Osteocyte (in vitro differentiated cells): ENCODE data around the gene KRTAP21-2. TPM values are rescaled to one million over a fixed set of nuclear protein-coding genes. Genes with fewer than 3 reads are reported as not detected.

Experiments
- DNase-seq: peaks from one replicate; pipeline ENCODE4 v3.0.0; 2021; ENCODE audit warnings: mixed read lengths; ENCODE audit not compliant: unreplicated experiment; ENCODE audit errors: extremely low spot score
- H3K27ac Mint-ChIP-seq: one replicate; pipeline ENCODE4 v1.8.0; 2021; ENCODE audit warnings: mild to moderate bottlenecking, mixed read lengths; ENCODE audit not compliant: unreplicated experiment
- H3K27me3 Mint-ChIP-seq: one replicate; pipeline ENCODE4 v1.8.0; 2021; ENCODE audit warnings: mixed read lengths; ENCODE audit not compliant: unreplicated experiment
- H3K36me3 Mint-ChIP-seq: one replicate; pipeline ENCODE4 v1.8.0; 2021; ENCODE audit warnings: mixed read lengths; ENCODE audit not compliant: unreplicated experiment
- H3K4me1 Mint-ChIP-seq: one replicate; pipeline ENCODE4 v1.8.0; 2021; ENCODE audit warnings: mixed read lengths; ENCODE audit not compliant: unreplicated experiment
- H3K4me3 Mint-ChIP-seq: one replicate; pipeline ENCODE4 v1.8.0; 2021; ENCODE audit warnings: mild to moderate bottlenecking, moderate library complexity, mixed read lengths; ENCODE audit not compliant: unreplicated experiment
- H3K9me3 Mint-ChIP-seq: one replicate; pipeline ENCODE4 v1.8.0; 2021; ENCODE audit warnings: mixed read lengths; ENCODE audit not compliant: unreplicated experiment
- long read RNA-seq: library from polyadenylated mRNA; unstranded; transcript quantifications from one replicate; pipeline ENCODE4 v2.0.0, GENCODE V29; 2021
- total RNA-seq: library from RNA; stranded (reverse); gene quantifications from 2 replicates; pipeline ENCODE4 v1.2.1, GENCODE V29; 2021
- TF ChIP-seq, protein P1 (sequence below): fragments of 200-600 bp; sonication (generic); IDR thresholded peaks from 2 replicates; pipeline ENCODE4 v1.5.0; 2021; ENCODE audit warnings: antibody characterized with exemption, mild to moderate bottlenecking, moderate library complexity

The KRTAP21-2 gene
- total RNA-seq = not detected in 2 replicates
- long read RNA-seq = 0 reads

DNA sequence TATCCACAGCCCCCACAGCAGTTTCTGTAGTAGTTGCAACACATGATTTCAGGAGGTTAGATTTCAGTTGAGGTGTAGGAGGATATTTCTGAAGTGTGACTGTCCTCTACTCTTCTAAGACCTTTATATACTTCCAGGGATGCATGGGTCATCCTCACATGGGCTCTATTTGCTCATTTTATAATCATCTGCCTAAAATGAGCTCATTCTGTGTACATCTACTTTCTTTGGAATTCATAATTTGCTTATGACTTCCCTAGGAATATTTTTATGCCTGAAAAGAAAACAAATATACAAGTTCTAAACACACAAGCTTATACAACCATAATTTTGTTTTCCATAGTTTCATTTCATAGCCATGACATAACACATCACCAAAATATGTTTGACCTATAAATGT, at the start of gene KRTAP21-2:
TSS of gene KRTAP21-2 (minus strand) at position 101 of the 400 bp plus-strand sequence. CDS start at position 44, 57 bp downstream.
- no peak for DNase-seq
- TF ChIP-seq, protein P1, sequence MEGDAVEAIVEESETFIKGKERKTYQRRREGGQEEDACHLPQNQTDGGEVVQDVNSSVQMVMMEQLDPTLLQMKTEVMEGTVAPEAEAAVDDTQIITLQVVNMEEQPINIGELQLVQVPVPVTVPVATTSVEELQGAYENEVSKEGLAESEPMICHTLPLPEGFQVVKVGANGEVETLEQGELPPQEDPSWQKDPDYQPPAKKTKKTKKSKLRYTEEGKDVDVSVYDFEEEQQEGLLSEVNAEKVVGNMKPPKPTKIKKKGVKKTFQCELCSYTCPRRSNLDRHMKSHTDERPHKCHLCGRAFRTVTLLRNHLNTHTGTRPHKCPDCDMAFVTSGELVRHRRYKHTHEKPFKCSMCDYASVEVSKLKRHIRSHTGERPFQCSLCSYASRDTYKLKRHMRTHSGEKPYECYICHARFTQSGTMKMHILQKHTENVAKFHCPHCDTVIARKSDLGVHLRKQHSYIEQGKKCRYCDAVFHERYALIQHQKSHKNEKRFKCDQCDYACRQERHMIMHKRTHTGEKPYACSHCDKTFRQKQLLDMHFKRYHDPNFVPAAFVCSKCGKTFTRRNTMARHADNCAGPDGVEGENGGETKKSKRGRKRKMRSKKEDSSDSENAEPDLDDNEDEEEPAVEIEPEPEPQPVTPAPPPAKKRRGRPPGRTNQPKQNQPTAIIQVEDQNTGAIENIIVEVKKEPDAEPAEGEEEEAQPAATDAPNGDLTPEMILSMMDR = no peak

DNA sequence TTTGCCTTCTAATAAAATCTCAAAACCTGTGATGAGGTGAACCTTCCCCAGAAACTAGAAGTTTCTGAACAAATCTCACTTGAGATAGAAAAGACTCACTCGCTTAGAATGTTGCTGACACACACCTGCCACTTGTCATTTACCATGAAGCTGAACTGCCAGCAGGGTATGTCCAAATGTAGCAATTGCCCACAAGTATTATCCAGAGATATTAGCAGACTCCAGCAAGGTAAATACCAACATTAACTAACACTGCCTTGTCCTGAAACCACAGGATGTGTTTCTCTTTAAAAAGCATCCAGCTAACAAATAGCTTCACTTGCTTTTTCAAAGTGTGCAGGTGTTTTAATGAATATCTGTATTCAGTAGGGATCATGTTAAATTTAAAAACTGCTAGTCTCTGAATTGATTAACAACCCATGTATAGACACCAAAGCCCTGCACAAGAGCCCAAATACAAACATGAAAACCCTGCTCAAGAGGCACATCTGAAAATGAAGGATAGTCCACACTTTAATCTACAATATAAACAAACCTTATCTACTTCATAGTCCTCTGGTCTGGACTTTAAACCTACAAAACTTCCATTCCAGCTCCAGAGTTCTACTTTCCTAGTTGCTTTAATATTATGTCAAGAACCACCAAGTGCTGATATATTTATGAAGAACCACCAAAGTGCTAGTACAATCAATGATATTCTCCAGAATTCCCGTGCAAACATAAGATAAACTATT, 46.7 kb upstream of the KRTAP21-2 start:
- Mint-ChIP-seq H3K4me1 (no peaks in the 10 kb centered on the region), H3K9me3 (no peaks in the 10 kb centered on the region), H3K27me3 (no peaks in the 10 kb centered on the region), H3K27ac (no peak overlapping the region), H3K36me3 (no peaks in the 10 kb centered on the region), H3K4me3 (no peak overlapping the region)
- DNase-seq = no peak
- TF ChIP-seq, protein P1 = no peak

More for the DNA sequence above, at the start of gene KRTAP21-2:
- H3K4me1 Mint-ChIP-seq = no peaks in the 10 kb centered on the region
- no peak within 1 kb of the TSS for H3K4me3 Mint-ChIP-seq
- no peak within 1 kb of the TSS for H3K27ac Mint-ChIP-seq
- H3K9me3 Mint-ChIP-seq = peaks cover 11% of the 10 kb centered on the region
- H3K27me3 Mint-ChIP-seq = no peaks in the 10 kb centered on the region
- H3K36me3 Mint-ChIP-seq = no peaks in the 10 kb centered on the region

DNA sequence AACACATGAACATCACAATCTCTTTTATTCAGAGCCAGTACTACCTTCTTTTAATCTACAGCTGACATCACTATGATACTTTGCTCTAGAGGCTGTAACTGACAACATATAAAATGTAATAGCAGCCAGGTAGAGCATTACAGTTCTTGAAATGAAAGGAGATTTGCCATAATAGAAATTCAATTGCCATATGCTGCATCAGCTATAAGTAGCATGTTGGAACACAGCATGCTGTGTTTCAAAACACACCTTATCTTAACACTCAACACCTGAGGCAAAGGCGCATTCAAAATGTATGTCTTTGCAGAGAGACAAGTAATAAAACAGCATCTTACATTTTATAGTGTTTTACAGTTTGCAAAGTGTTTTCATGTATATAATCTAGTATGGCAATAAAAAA, 32.2 kb upstream of the KRTAP21-2 start:
- no peak for DNase-seq
- Mint-ChIP-seq H3K36me3 (no peaks in the 10 kb centered on the region), H3K27ac (no peak overlapping the region), H3K27me3 (no peaks in the 10 kb centered on the region), H3K4me3 (no peak overlapping the region), H3K4me1 (no peaks in the 10 kb centered on the region), H3K9me3 (peaks cover 11% of the 10 kb centered on the region)
- TF ChIP-seq, protein P1 = no peak

DNA sequence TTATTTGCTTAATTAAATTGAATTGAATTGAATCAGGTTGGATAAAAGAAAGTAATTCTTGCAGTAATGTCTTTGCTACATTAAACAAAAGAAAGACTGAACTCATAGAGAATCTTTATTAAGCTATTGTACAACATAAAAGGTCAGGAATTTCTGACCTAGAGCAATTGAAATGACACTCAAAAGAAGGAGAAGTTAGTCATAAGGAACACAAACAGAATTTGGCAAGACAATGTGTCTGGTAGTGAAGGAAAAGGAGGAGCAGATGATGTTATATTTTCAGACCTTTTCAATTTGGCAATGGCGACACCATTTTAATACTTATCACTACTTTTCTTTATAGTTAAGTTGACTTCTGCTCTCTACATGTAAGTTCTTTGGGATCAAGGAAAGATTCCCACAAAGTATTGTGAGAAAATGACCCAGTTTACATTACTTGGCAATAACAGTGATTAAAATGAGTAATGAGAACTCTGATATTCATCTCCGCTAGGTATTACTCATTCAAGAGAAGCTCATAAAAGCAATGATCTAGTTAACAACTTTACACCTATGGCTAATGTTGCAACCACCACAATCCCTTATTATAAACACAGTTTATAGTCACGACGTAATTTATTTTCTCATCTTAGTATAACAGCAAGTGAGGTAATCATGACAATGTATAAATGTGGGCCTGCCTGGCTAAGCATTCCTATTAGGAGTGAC, 22.8 kb upstream of the KRTAP21-2 start:
- Mint-ChIP-seq H3K27me3 (no peaks in the 10 kb centered on the region), H3K27ac (no peak overlapping the region), H3K9me3 (no peaks in the 10 kb centered on the region), H3K4me1 (no peaks in the 10 kb centered on the region), H3K4me3 (no peak overlapping the region), H3K36me3 (no peaks in the 10 kb centered on the region)
- TF ChIP-seq, protein P1 = no peak
- DNase-seq = no peak

DNA sequence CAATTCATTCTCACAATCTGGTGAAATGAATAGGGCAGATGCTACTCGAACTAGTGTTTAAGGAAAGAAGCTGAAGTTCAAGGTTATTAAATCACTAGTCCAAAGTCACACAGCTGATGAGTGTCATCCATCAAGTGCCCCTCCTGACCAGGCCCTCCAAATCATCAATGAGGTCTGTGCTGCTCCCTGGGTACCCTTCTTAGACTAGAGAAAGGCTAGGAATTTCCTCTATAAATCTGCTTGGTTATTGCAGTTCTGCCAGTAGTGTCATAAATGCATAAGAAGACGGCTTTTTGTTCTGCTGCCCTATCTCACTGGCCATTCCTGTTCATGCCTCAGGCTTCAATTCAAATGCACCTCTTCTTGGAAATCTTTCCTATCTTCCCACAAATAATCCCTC, 13.7 kb upstream of the KRTAP21-2 start:
- Mint-ChIP-seq H3K27me3 (no peaks in the 10 kb centered on the region), H3K27ac (no peak overlapping the region), H3K4me1 (no peaks in the 10 kb centered on the region), H3K4me3 (no peak overlapping the region), H3K36me3 (no peaks in the 10 kb centered on the region), H3K9me3 (peaks cover 21% of the 10 kb centered on the region)
- DNase-seq = no peak
- TF ChIP-seq, protein P1 = no peak
